Measurements from ENCODE around the gene PALLD.

GRCh38 chr4:168868802-168869201 is 371.9 kb downstream of the PALLD start:
- no peak for TF ChIP-seq CTCF (optimal IDR thresholded peaks at IDR 0.05 in 1 of 3, IDR thresholded peaks at IDR 0.05 in 1 of 3, conservative IDR thresholded peaks at IDR 0.05 in 1 of 3; ENCODE audit: extremely low read depth in 1 of 3, insufficient read depth in 2 of 3, low read length in 3 of 3)
- TF ChIP-seq EZH2 (IDR thresholded peaks at IDR 0.05; ENCODE audit: low read length), result no peak

Measured in keratinocyte (primary cell).